Islet precursor cell (in vitro differentiated cells): ENCODE data around the gene YIF1A.
"Not testable (repeated sequence)": the region's sequence is repeated elsewhere in the genome, so short reads cannot be mapped to it uniquely, and the experiment has no call there.

Source experiments
- DNase-seq: peaks from one replicate; pipeline ENCODE4 v3.0.0-alpha.2; 2018

The YIF1A gene

GRCh38 chr11:66284526-66285078 is 4.3 kb downstream of the YIF1A start:
- no peak for DNase-seq

- DNase-seq: no peak
Measured at GRCh38 chr11:66283461-66284105, 5.4 kb downstream of the YIF1A start.

DNA sequence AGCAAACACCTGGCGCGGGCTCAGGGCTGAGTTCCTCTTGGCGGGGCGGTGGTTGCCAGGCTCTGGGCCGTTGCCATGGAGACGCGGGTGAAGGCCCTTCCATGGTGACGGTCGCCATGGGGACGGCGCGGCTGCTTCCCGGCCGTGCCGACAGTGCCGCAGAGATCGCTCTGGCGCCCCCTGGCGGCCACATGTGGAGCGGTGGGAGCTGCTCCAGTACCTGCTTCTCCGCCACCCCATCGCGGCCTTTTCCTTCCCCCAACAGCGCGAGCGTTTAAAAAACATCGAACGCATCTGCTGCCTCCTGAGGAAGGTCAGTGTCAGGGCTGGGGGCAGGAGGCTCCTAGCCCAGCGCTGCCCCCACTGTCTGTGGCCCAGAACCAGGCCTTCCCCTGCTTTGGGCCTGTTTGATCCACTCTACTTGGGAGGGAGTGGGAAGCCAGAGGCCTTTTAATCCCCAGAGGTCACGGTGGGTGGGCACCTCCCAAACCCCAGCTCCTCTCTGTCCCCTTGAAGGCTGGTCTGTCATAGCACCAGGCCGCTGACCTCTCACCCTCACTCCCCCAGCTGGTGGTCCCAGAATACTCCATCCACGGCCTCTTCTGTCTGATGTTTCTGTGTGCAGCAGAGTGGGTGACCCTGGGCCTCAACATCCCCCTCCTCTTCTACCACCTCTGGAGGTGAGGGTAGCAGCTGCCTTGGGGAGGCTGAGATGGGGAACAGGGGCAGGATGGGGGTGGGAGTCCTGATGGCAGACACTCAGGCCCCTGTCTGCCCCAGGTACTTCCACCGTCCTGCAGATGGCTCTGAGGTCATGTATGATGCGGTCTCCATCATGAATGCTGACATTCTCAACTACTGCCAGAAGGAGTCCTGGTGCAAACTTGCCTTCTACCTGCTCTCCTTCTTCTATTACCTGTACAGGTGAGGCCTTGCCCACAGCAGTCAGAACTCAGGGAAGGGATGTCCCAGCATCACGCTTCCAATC is 6.2 kb downstream of the YIF1A start:
- peak; percentile 98 for DNase-seq

GRCh38 chr11:66281776-66282467 is 7.0 kb downstream of the YIF1A start:
- no peak for DNase-seq

GRCh38 chr11:66281001-66281400 is 7.9 kb downstream of the YIF1A start:
- DNase-seq: peak; percentile 81

DNA sequence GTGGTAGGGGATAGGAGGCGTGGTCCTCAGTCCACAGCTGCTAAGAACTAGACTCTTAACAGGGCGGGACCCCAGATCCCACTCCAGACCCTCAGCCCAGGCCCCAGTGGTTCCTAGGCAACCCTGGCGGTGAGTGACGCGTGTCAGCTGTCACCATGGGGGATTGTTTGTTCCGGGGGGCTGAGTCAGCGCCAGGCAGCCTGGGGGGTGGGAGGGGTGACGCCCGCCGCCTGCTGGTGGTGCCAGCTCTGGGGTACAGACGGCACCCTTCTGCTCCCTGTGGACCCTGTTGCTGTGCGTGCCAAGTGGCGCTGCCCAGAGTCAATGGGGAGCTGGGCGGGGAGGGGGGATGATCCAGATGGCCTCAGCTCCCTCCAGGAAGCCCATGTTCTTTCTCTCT is 8.5 kb downstream of the YIF1A start:
- no peak for DNase-seq

- DNase-seq: no peak
Measured at GRCh38 chr11:66279092-66279734, 9.7 kb downstream of the YIF1A start.

DNA sequence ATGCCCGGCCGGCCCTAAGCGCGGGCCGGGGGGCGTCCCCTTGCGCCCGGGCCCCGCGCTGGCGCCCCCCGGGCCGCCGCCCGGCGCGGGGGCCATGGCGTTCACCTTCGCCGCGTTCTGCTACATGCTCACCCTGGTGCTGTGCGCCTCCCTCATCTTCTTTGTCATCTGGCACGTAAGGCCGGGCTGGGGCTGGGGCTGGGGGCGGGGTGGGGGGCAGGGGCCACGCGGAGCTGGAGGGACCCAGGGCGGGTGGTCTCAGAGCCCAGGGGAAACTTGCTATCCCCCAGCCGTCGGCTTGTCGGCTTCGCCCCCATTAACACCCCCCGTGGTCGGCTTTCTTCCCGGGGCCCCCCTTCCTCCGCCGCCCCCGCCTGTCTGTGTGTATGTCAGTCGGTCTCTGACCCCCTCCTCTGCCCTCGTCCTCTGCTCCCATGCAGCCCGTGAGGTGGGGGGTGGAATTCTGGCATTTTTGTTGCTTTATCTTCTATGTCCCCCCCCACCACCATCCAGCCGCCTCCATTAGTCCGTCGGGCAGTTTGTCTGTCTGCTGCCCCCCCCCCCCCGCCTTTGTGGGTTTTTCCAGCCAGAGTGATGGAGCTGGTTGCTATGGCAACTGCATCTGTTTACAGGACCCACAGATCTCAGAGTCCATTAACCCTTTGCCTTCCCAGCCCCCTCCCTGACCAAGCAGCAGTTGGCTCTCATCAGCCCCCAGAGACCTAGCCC is 10.4 kb downstream of the YIF1A start:
- DNase-seq: no peak

GRCh38 chr11:66277471-66278362 is 11.2 kb downstream of the YIF1A start, which contains the start of gene CNIH2:
Gene CNIH2 (plus strand): TSS chr11:66278175. CDS start chr11:66278457, 282 bp downstream.
- DNase-seq: peak; percentile 66

- DNase-seq: not testable (repeated sequence)
Measured at GRCh38 chr11:66277064-66277463, 11.9 kb downstream of the YIF1A start.

GRCh38 chr11:66276619-66277018 is 12.3 kb downstream of the YIF1A start:
- not testable (repeated sequence) for DNase-seq

DNA sequence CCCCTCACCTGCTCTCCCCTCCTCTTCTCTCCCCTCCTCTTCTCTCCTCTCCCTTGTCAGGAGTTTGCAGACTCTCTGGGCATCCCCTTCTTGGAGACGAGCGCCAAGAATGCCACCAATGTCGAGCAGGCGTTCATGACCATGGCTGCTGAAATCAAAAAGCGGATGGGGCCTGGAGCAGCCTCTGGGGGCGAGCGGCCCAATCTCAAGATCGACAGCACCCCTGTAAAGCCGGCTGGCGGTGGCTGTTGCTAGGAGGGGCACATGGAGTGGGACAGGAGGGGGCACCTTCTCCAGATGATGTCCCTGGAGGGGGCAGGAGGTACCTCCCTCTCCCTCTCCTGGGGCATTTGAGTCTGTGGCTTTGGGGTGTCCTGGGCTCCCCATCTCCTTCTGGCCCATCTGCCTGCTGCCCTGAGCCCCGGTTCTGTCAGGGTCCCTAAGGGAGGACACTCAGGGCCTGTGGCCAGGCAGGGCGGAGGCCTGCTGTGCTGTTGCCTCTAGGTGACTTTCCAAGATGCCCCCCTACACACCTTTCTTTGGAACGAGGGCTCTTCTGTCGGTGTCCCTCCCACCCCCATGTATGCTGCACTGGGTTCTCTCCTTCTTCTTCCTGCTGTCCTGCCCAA is 12.8 kb downstream of the YIF1A start:
- DNase-seq: no peak

- no peak for DNase-seq
Measured at GRCh38 chr11:66275396-66275795, 13.5 kb downstream of the YIF1A start.

- no peak for DNase-seq
Measured at GRCh38 chr11:66274219-66274618, 14.7 kb downstream of the YIF1A start.

- DNase-seq: no peak
Measured at GRCh38 chr11:66272596-66272995, 16.3 kb downstream of the YIF1A start.

GRCh38 chr11:66271816-66272215 is 17.1 kb downstream of the YIF1A start:
- DNase-seq: no peak

- DNase-seq: no peak
Measured at GRCh38 chr11:66268952-66269905, 19.7 kb downstream of the YIF1A start.

DNA sequence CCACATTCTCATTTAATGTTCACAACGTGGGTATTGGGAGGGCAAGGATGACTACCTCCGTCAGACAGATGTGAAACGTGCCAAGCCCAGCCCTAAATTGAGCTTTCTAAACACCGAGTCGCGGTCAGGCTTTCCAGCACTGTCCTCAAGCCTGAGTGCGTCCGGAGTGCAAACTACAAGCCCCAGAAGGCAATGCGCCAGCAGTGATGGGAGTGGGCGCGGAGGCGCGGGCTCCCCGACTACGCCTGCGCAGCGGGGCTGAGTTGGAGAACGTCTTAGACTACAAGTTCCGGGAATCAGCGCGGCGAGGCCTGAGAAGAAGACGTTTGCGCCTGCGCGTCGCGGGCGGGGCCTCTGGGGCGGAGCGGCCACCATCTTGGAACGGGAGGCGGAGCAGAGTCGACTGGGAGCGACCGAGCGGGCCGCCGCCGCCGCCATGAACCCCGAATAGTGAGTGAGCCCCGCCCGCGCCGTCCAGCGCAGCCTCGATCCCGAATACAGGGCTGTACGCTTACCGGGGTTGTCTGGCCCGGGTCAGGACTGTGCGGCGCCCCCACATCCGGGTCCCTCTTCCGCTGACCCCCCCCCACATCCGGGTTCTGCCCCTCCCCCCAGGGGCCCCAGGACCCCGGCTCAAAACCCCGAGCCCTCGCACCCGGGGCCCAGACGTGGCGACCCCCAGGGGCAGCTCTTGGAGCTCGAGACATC is 20.5 kb downstream of the YIF1A start, which contains the start of gene RAB1B:
RAB1B (plus strand) TSS at position 396 of the 708 bp plus-strand sequence; CDS start at position 437, 41 bp downstream.
- peak; percentile 100 for DNase-seq
